HG03521 (cell line): Measurements from ENCODE around the gene TRIB2.

Experiments used
- ATAC-seq: cut with Tn5 transposase; IDR thresholded peaks from one replicate; pipeline ENCODE4 v1.9.1; 2021; ENCODE audit warnings: mild to moderate bottlenecking, moderate library complexity; ENCODE audit not compliant: unreplicated experiment

The TRIB2 gene

DNA sequence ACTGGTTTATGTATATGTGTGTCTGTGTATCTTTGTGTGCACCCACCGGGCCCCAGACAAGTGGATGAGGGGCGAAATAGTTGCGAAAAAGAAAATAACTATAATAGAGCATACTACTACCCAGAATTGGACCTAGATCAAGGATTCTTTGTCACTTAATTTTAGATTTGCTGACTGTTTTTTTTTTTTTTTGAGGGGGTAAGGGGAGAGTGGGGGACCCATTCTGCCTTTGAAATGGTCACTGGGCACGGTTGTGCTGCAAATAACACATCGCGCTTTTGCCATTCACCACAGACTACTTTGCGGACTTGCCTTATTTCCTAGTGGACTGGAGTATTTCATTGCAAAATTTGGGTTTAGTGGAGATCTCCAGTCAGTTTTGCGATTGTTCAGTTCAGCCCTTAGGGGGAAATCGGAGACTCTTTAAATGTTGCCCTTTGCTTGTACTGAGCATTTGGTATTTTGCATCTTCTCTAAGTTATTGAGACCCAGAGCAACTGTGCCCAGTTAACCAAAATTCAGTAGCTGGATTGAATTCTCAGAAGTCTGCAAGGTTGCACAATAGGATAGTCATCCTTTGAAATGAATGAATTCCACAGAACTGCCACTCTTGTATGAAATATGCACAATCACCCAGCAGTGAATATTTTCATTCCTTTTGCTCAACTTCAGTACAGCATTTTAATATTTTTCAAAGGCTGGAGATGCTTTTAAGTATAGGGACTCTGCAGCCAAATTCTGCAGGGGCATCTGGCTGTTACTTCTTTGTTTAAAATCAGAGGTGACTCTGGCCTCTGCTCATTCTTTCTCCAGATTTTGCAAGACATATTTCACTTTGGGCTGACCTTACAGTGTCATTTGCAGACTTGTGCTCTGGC is 2.9 kb downstream of the TRIB2 start:
- ATAC-seq: no peak

GRCh38 chr2:12720278-12720620 is 3.5 kb downstream of the TRIB2 start:
- no peak for ATAC-seq

DNA sequence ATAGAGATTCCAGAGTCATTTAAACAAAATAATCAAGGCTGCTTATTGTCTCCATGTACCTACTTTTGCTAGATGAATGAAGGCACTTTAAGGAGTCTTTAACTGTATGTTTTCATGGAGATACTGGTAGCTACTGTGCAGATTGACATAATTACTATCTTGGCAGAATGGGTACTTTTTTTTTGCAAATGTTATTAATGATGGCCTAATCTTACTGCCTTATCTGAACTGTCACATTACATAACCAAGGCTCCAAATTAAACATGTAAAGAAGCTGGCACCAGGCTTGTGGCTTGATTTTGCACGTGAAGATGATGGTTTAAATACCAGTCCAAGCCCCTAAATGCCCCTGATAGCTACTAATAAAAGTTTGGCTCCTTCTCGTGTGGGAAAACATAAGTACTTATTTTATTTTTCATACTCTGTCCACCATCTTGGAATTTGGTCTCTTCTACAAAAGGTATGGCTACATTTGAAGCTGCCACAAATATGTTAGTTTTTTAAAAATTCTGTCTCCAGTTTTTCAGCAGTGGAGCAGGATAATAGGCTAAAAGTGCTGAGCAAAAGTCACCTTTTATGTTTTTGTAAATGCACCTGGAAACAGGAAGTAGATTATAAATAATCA is 4.1 kb downstream of the TRIB2 start:
- no peak for ATAC-seq

DNA sequence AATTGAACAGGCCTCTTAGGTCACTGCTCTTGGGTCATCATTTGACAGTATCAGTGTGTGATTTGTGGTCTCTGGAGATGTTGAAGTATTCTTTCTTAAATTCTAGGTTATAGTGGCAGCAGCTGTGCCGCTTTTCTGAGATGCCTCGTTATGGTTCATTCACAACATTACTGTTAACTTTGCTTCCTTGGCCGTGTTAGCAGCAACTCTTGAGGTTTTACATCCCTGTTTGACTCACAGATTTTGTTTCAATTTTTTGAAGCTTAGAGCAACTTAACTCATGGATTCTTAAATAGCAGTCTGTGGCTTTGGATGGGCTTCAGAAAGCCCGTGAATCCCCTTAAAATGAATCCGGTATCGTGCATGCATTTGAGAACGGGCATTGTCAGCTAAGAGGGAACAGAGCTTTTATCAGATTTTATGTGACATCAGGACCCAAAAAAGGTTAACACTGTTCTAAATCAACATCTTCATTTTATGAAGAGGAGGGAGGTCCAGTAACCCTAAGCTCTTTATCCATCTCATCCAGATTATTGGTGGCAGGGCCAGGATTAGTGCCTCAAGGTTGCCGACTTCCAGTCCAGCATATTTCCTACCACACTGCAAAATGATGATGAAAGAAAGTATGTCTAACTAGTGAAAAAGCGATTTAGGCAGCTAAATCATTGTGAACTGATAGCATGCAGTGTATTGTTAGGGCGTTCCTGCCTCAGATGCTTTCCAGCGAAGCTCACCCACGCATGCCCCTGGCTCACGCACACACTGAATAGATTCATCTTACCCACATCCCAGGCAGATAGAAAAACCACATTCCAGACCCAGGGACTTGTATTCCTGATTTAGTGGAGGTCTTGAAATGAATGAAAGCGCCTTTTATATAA is 5.1 kb downstream of the TRIB2 start:
- no peak for ATAC-seq

GRCh38 chr2:12722447-12723316 is 5.9 kb downstream of the TRIB2 start:
- no peak for ATAC-seq

- no peak for ATAC-seq
Measured at GRCh38 chr2:12723736-12724463, 7.2 kb downstream of the TRIB2 start.

- no peak for ATAC-seq
Measured at GRCh38 chr2:12725233-12726187, 8.8 kb downstream of the TRIB2 start.

DNA sequence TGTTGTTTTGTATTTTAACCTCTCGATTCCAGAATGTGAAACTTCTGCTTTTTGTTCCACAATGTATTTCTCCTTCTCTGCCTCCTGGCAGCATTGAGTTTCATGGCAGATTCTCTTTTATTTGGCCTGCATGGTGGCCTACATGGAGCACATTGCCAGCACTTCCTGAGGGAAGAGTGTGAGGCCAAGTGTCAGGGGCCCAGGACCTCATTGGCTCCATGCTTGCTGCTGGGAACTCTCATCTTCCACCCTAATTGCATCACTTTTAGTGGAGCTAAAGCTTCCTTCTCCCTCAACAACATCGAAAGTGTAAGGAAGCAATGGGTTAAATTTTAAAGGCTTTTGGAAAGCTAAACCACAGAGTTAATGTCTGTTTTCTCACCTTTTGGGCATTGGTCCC is 9.5 kb downstream of the TRIB2 start:
- no peak for ATAC-seq

- no peak for ATAC-seq
Measured at GRCh38 chr2:12727065-12727464, 10.3 kb downstream of the TRIB2 start.

- ATAC-seq: no peak
Measured at GRCh38 chr2:12727641-12728040, 10.9 kb downstream of the TRIB2 start.

- peak; percentile 91 for ATAC-seq
Measured at GRCh38 chr2:12728221-12728777, 11.6 kb downstream of the TRIB2 start.

- no peak for ATAC-seq
Measured at GRCh38 chr2:12730265-12730664, 13.5 kb downstream of the TRIB2 start.

DNA sequence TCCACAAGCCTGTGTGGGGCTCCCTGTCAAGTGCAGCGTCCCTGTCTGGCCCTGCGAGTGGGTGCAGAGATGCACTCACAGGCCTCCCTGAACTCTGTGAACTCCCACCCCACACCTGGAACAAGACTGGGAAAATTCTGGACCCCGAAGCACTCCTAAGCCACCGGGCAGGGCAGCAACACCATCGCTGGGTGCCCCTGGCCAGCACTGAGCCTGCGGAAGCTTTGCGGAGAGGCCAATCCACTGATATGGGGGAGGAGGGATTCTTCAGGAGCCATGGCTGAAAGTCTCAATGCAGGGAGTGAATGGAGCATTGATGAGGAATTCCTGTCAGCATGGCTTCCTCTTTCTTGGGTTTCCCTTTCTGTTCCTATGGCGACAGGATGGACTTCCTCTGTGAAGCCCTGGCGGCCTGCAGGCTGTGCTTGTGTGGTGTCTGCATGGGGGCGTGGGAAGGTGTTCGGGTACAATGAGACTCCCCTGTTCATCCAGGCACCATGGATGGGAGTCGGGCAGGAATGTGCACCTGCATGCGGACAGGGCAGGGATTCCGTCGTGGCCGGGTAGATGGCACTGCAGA is 15.1 kb downstream of the TRIB2 start:
- ATAC-seq: no peak

DNA sequence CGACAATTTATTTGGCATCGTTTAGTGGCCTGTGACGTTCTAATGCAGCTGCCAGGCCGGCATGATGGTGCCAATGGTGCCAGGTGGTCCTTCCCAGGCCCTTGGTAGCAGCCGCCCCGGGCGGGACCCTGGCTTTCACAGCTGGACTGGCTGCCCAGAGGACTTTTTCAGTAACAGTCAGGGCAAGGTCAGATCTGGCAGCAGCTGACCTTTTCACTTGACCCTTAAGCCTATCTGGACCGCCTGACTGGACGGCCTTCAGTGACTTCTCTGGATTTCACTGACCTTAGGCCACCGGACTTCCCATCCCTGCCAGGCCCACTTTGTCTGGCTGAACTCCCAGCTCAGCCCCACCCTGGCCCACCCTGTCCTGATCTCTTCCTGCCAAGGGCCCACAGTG is 15.9 kb downstream of the TRIB2 start:
- ATAC-seq: no peak

- no peak for ATAC-seq
Measured at GRCh38 chr2:12733846-12734245, 17.1 kb downstream of the TRIB2 start.

- no peak for ATAC-seq
Measured at GRCh38 chr2:12734914-12735654, 18.3 kb downstream of the TRIB2 start.

DNA sequence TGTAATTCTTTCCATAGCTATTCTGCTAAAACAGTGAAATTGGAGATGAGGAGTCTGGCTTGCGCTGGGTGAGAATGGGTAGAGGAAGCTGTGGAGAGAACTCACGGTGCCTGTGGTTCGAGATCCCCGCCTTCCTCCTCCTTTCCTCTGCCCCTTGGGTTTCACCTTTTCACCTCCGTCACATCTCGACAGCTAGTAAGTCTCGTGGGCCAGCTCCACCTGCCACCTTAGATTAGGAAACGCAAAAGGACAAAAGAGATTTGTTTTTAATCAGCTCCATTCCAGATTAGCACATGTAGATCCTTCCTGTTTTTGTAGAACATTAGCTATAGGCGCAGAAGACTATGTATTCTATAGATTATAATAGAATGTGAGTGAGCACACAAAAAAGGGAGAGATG is 20.6 kb downstream of the TRIB2 start:
- no peak for ATAC-seq
